HEK293 (cell line): ENCODE results near the gene DYNC1I1.

Experiments
- CTCF ChIA-PET: fragments of 350-600 bp; formaldehyde crosslinking; extraction: SDS; loops from one replicate; lab custom pipeline; 2021; ENCODE audit warnings: antibody characterized with exemption; lab: Yijun Ruan, JAX
- POLR2A ChIA-PET: fragments of 300-600 bp; formaldehyde crosslinking; extraction: SDS; loops from one replicate; lab custom pipeline; 2020; ENCODE audit warnings: antibody characterized with exemption, inconsistent platforms; lab: Yijun Ruan, JAX
- H3K27ac ChIP-seq: fragments of 200-500 bp; sonication (Bioruptor generic); 2 replicates; pipeline ENCODE4 v1.5.1; 2014; ENCODE audit warnings: low read depth, low read length, control low read depth, inconsistent platforms; ENCODE audit errors: extremely low read depth
- H3K36me3 ChIP-seq, 2 experiments: fragments of 200-500 bp in 1 of 2; sonication (Bioruptor generic) in 1 of 2; 1 replicate in 1 of 2; 2 replicates in 1 of 2; pipeline ENCODE4 v1.5.1; 2014 to 2017; ENCODE audit warnings: inconsistent platforms in 2 of 2, low read length in 2 of 2; ENCODE audit not compliant: control insufficient read depth in 2 of 2, insufficient read depth in 1 of 2
- H3K4me1 ChIP-seq: fragments of 200-500 bp; sonication (Bioruptor generic); 2 replicates; pipeline ENCODE4 v1.5.1; 2014; ENCODE audit warnings: mild to moderate bottlenecking, low read length, inconsistent platforms; ENCODE audit not compliant: control insufficient read depth, insufficient read depth
- H3K4me3 ChIP-seq: 2 replicates; pipeline ENCODE4 v1.5.1; 2011; ENCODE audit warnings: low read depth, mild to moderate bottlenecking, control low read depth, low read length, moderate library complexity
- H3K9me3 ChIP-seq: fragments of 200-500 bp; sonication (Bioruptor generic); 2 replicates; pipeline ENCODE4 v1.5.1; 2014; ENCODE audit warnings: low read depth, low read length, inconsistent platforms; ENCODE audit not compliant: control insufficient read depth, insufficient read depth
- KLF1 ChIP-seq: fragments of 450-650 bp; formaldehyde crosslinking; IDR thresholded peaks from 2 replicates; pipeline ENCODE4 v1.5.1; 2016; ENCODE audit warnings: missing biosample characterization, missing genetic modification characterization
- KLF9 ChIP-seq: fragments of 450-650 bp; formaldehyde crosslinking; IDR thresholded peaks from 2 replicates; pipeline ENCODE4 v1.5.1; 2016; ENCODE audit warnings: missing biosample characterization, missing genetic modification characterization, low read depth
- SCRT1 ChIP-seq: fragments of 450-650 bp; formaldehyde crosslinking; IDR thresholded peaks from 2 replicates; pipeline ENCODE4 v1.5.1; 2016; ENCODE audit warnings: missing biosample characterization, missing genetic modification characterization, borderline replicate concordance
- ZBTB1 ChIP-seq: fragments of 450-650 bp; formaldehyde crosslinking; IDR thresholded peaks from 2 replicates; pipeline ENCODE4 v1.5.1; 2016; ENCODE audit warnings: missing biosample characterization, missing genetic modification characterization
- ZFHX2 ChIP-seq: fragments of 450-650 bp; formaldehyde crosslinking; conservative IDR thresholded peaks from 2 replicates; pipeline ENCODE4 v1.5.1; 2016; ENCODE audit warnings: missing biosample characterization, missing genetic modification characterization
- ZNF114 ChIP-seq: fragments of 450-650 bp; formaldehyde crosslinking; IDR thresholded peaks from 2 replicates; pipeline ENCODE4 v1.5.0; 2017; ENCODE audit warnings: missing biosample characterization, missing genetic modification characterization
- ZNF132 ChIP-seq: fragments of 450-650 bp; formaldehyde crosslinking; IDR thresholded peaks from 2 replicates; pipeline ENCODE4 v1.5.1; 2017; ENCODE audit warnings: missing biosample characterization, missing genetic modification characterization, borderline replicate concordance
- ZNF184 ChIP-seq: fragments of 450-650 bp; IDR thresholded peaks from 2 replicates; pipeline ENCODE4 v1.5.1; 2018; ENCODE audit warnings: missing biosample characterization, mild to moderate bottlenecking, missing genetic modification characterization
- ZNF37A ChIP-seq: fragments of 450-650 bp; IDR thresholded peaks from 2 replicates; pipeline ENCODE4 v1.5.1; 2018; ENCODE audit warnings: missing biosample characterization, missing genetic modification characterization
- ZNF423 ChIP-seq: fragments of 450-650 bp; formaldehyde crosslinking; IDR thresholded peaks from 2 replicates; pipeline ENCODE4 v1.5.1; 2016; ENCODE audit warnings: missing biosample characterization, missing genetic modification characterization
- TF ChIP-seq, protein P1 (sequence below): fragments of 450-650 bp; formaldehyde crosslinking; IDR thresholded peaks from 2 replicates; pipeline ENCODE4 v1.5.1; 2017; ENCODE audit warnings: missing biosample characterization, mild to moderate bottlenecking, missing genetic modification characterization, moderate library complexity
- TF ChIP-seq, protein P2 (sequence below): fragments of 450-650 bp; formaldehyde crosslinking; IDR thresholded peaks from 2 replicates; pipeline ENCODE4 v1.5.1; 2016; ENCODE audit warnings: missing biosample characterization, missing genetic modification characterization
- TF ChIP-seq, protein P3 (sequence below): fragments of 450-650 bp; formaldehyde crosslinking; IDR thresholded peaks from 2 replicates; pipeline ENCODE4 v1.5.1; 2016; ENCODE audit warnings: missing biosample characterization, missing genetic modification characterization
- TF ChIP-seq, protein P4 (sequence below): fragments of 450-650 bp; formaldehyde crosslinking; IDR thresholded peaks from 2 replicates; pipeline ENCODE4 v1.5.1; 2016; ENCODE audit warnings: missing biosample characterization, missing genetic modification characterization

Gene DYNC1I1

DNA sequence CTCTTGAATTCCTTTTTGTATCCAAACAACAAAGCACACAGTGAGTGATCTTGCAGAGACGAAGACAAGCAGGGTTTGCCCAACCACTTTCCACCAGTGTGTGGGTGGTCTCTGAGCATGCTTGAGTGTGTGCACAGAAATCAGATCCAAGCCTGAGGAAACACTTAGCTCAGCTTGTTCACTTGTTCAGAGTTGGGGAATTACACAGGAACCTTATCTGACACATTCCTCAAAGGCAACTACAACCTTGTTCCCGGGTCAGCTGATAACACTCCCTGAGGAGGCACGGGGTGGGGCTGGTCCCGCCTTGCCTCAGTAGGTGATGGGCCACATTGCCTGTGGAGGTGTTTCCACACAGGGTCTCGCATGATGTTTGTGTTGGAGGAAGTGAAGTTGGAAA is 216.9 kb downstream of the DYNC1I1 start:
- CTCF ChIA-PET = interaction anchor here (1.6 kb wide), 1 partner anchor 12 kb away, joined by 4 read pairs; no protein-coding TSS in a partner anchor
- H3K27ac ChIP-seq = no peak overlapping the region
- H3K9me3 ChIP-seq = no peaks in the 10 kb centered on the region
- TF ChIP-seq ZFHX2 (tag by site-specific recombination) (peak; percentile 34; the same call in 1 of the 2 replicates), ZNF132 (tag by site-specific recombination) (no peak)
- TF ChIP-seq, protein P1, sequence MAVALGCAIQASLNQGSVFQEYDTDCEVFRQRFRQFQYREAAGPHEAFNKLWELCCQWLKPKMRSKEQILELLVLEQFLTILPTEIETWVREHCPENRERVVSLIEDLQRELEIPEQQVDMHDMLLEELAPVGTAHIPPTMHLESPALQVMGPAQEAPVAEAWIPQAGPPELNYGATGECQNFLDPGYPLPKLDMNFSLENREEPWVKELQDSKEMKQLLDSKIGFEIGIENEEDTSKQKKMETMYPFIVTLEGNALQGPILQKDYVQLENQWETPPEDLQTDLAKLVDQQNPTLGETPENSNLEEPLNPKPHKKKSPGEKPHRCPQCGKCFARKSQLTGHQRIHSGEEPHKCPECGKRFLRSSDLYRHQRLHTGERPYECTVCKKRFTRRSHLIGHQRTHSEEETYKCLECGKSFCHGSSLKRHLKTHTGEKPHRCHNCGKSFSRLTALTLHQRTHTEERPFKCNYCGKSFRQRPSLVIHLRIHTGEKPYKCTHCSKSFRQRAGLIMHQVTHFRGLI = 0 out of 2 replicates have a peak, but pooled peaks have one; percentile 30
- POLR2A ChIA-PET = no interaction called here
- H3K36me3 ChIP-seq = no peaks in the 10 kb centered on the region
- H3K4me1 ChIP-seq = no peaks in the 10 kb centered on the region; the same call in 1 of the 2 replicates
- no peak overlapping the region for H3K4me3 ChIP-seq

DNA sequence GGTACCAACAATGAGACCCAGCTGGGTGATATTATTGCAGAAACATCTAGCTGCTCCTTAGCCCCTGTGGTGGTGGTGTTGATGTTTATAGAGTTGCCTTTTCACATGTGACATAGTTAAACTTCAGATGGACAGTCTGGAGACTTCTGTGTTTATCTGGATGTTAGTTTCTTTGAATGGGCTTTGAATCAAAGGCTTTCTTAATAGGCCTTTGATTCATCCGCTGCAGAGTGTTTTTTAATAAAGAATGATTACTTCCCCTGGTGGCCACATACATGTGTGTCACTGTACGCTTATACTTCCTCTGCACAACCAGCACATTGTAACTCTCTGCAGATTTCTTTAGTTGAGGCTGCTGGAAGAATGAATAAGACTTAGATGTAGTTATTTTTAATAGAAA is 221.0 kb downstream of the DYNC1I1 start:
- H3K4me3 ChIP-seq = no peak overlapping the region
- TF ChIP-seq ZNF184 (tag by site-specific recombination) = no peak
- TF ChIP-seq, protein P2, sequence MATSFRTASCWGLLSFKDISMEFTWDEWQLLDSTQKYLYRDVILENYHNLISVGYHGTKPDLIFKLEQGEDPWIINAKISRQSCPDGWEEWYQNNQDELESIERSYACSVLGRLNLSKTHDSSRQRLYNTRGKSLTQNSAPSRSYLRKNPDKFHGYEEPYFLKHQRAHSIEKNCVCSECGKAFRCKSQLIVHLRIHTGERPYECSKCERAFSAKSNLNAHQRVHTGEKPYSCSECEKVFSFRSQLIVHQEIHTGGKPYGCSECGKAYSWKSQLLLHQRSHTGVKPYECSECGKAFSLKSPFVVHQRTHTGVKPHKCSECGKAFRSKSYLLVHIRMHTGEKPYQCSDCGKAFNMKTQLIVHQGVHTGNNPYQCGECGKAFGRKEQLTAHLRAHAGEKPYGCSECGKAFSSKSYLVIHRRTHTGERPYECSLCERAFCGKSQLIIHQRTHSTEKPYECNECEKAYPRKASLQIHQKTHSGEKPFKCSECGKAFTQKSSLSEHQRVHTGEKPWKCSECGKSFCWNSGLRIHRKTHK (tag by site-specific recombination) = no peak
- no peak for TF ChIP-seq KLF9 (tag by site-specific recombination)
- TF ChIP-seq ZNF423 (tag by site-specific recombination) = no peak
- no peak for TF ChIP-seq SCRT1
- TF ChIP-seq, protein P3, sequence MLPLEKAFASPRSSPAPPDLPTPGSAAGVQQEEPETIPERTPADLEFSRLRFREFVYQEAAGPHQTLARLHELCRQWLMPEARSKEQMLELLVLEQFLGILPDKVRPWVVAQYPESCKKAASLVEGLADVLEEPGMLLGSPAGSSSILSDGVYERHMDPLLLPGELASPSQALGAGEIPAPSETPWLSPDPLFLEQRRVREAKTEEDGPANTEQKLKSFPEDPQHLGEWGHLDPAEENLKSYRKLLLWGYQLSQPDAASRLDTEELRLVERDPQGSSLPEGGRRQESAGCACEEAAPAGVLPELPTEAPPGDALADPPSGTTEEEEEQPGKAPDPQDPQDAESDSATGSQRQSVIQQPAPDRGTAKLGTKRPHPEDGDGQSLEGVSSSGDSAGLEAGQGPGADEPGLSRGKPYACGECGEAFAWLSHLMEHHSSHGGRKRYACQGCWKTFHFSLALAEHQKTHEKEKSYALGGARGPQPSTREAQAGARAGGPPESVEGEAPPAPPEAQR (tag by site-specific recombination) = no peak
- no peak for TF ChIP-seq ZNF114 (tag by site-specific recombination)
- TF ChIP-seq, protein P4, sequence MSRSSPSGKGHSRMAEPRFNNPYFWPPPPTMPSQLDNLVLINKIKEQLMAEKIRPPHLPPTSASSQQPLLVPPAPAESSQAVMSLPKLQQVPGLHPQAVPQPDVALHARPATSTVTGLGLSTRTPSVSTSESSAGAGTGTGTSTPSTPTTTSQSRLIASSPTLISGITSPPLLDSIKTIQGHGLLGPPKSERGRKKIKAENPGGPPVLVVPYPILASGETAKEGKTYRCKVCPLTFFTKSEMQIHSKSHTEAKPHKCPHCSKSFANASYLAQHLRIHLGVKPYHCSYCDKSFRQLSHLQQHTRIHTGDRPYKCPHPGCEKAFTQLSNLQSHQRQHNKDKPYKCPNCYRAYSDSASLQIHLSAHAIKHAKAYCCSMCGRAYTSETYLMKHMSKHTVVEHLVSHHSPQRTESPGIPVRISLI (tag by site-specific recombination) = no peak
- no peak for TF ChIP-seq ZBTB1
- TF ChIP-seq, all 188 proteins: peak for 0
- H3K9me3 ChIP-seq = no peaks in the 10 kb centered on the region
- CTCF ChIA-PET = no interaction called here
- no peak overlapping the region for H3K27ac ChIP-seq
- POLR2A ChIA-PET = no interaction called here
- no peaks in the 10 kb centered on the region for H3K36me3 ChIP-seq
- H3K4me1 ChIP-seq = no peaks in the 10 kb centered on the region; the same call in 1 of the 2 replicates

DNA sequence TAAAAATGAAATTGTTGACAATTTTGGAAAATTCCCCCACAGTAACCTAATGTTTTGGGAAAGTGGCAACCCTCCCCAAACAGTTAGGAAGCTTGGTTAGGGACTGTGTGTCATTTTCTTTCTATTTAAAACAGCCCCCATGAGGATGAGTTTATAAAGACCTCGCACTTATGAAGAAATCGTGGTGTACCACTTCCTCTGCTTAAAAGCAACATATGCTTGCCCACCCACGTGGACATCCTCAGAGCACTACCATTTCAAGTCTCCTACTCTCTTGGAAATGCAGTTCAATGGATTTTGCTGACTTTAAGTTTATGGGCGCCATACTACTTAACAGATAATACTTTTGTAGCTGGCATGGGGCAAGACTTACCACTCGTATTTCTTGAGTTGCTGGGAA is 223.8 kb downstream of the DYNC1I1 start:
- CTCF ChIA-PET = interaction anchor here (1.1 kb wide), 1 partner anchor 80 kb away, joined by 3 read pairs; no protein-coding TSS in a partner anchor
- no peaks in the 10 kb centered on the region for H3K9me3 ChIP-seq
- no peak overlapping the region for H3K4me3 ChIP-seq
- H3K27ac ChIP-seq = no peak overlapping the region
- H3K4me1 ChIP-seq = no peaks in the 10 kb centered on the region
- no peak for TF ChIP-seq KLF1
- no peak for TF ChIP-seq ZNF37A (tag by site-specific recombination)
- POLR2A ChIA-PET = no interaction called here
- H3K36me3 ChIP-seq = no peaks in the 10 kb centered on the region
